ENCODE measurements around the gene PHYHD1.

The PHYHD1 gene

DNA sequence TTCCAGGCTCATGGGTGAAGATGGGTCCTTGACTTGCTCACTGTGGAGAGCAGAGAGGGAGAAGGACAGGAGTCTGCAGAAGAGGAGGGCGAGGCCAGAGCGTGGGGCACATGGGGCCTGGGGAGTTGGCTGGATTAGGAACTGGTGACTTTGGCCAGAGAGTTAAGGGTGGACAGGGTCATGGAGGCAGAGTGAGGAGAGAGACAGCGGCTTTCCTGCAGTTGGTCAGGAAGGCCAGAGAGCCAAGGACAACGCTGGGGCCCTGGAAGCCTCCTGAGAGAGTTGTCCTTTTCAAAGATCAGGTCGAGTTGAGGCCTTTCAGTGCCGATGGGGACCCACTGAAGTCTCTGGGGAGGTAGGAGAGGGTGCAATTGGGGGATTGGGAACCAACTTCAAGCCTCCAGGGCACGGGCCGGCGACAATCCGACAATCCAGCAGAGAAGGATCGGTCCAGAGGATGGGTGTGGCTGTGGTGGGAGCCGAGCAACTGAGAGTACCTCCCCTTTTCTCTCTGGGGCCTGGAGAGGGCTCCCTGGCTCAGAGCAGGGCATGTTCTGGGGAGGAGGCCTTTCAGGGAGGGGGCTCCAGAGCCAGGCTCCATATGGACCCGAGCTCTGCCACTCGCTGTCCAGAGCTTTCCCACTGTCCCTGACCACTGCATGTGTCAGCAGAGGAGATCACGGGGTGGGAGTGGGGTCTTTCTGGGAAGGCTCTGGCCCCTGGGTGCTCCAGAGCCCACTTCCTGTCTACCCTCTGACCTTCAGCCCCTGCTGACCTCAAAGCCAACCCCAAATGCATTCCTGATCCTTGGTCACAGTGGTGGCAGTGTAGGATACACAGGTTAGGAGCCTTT, 7.5 kb upstream of the PHYHD1 start:
- no peak for DNase-seq (ENCODE audit: low read depth)
- H3K4me3 ChIP-seq (ENCODE audit: control insufficient read depth, low read depth, low read length), result no peak overlapping the region
- TF ChIP-seq, protein P1, sequence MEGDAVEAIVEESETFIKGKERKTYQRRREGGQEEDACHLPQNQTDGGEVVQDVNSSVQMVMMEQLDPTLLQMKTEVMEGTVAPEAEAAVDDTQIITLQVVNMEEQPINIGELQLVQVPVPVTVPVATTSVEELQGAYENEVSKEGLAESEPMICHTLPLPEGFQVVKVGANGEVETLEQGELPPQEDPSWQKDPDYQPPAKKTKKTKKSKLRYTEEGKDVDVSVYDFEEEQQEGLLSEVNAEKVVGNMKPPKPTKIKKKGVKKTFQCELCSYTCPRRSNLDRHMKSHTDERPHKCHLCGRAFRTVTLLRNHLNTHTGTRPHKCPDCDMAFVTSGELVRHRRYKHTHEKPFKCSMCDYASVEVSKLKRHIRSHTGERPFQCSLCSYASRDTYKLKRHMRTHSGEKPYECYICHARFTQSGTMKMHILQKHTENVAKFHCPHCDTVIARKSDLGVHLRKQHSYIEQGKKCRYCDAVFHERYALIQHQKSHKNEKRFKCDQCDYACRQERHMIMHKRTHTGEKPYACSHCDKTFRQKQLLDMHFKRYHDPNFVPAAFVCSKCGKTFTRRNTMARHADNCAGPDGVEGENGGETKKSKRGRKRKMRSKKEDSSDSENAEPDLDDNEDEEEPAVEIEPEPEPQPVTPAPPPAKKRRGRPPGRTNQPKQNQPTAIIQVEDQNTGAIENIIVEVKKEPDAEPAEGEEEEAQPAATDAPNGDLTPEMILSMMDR (conservative IDR thresholded peaks at IDR 0.05; ENCODE audit: control insufficient read depth, insufficient read depth, low read depth, low read length), result no peak

DNA sequence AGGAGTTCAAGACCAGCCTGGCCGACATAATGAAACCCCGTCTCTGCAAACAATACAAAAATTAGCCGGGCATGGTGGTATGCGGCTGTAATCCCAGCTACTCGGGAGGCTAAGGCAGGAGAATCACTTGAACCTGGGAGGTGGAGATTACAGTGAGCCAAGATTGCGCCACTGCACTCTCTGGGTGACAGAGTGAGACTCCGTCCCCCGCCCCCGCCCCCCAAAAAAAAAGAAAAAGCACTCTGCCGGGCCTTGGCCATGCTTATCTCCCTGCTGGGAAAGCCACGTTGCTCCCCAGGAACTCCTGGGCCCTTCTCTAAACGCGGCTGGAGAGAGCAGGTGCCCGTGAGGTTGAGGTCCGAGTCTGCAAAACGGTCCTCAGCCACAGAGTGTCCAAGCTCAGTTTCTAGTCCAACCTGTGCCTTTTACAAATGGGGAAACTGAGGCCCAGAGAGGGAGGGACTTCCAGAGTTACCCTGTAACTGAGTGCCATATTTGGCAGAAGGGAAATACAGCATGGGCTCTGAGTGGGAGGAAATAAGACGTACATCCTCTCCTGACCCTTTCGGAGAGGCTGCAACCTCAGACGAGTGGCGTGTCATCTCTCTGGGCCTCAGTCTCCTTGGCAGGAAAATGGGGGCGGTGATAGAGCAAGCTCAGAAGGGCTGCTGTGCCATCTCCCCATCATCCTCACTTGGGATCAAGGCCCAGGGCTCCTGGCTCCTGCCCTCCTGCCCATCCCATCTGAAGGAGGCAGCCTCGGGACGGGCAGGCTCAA, 6.6 kb upstream of the PHYHD1 start:
- no peak overlapping the region for H3K4me3 ChIP-seq (ENCODE audit: control insufficient read depth, low read depth, low read length)
- TF ChIP-seq, protein P1 (conservative IDR thresholded peaks at IDR 0.05; ENCODE audit: control insufficient read depth, insufficient read depth, low read depth, low read length), result no peak
- no peak for DNase-seq (ENCODE audit: low read depth)

DNA sequence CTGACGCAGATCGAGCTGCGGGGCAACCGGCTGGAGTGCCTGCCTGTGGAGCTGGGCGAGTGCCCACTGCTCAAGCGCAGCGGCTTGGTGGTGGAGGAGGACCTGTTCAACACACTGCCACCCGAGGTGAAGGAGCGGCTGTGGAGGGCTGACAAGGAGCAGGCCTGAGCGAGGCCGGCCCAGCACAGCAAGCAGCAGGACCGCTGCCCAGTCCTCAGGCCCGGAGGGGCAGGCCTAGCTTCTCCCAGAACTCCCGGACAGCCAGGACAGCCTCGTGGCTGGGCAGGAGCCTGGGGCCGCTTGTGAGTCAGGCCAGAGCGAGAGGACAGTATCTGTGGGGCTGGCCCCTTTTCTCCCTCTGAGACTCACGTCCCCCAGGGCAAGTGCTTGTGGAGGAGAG, 4.6 kb upstream of the PHYHD1 start:
- DNase-seq (ENCODE audit: low read depth), result peak; percentile 70
- TF ChIP-seq, protein P1 (conservative IDR thresholded peaks at IDR 0.05; ENCODE audit: control insufficient read depth, insufficient read depth, low read depth, low read length), result no peak
- H3K4me3 ChIP-seq (ENCODE audit: control insufficient read depth, low read depth, low read length), result no peak overlapping the region

DNA sequence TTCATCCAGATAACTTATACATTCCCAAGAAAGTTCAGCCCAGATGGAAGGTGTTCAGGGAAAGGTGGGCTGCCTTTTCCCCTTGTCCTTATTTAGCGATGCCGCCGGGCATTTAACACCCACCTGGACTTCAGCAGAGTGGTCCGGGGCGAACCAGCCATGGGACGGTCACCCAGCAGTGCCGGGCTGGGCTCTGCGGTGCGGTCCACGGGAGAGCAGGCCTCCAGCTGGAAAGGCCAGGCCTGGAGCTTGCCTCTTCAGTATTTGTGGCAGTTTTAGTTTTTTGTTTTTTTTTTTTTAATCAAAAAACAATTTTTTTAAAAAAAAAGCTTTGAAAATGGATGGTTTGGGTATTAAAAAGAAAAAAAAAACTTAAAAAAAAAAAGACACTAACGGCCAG, 4.0 kb upstream of the PHYHD1 start:
- no peak overlapping the region for H3K4me3 ChIP-seq (ENCODE audit: control insufficient read depth, low read depth, low read length)
- TF ChIP-seq, protein P1 (conservative IDR thresholded peaks at IDR 0.05; ENCODE audit: control insufficient read depth, insufficient read depth, low read depth, low read length), result no peak
- no peak for DNase-seq (ENCODE audit: low read depth)

DNA sequence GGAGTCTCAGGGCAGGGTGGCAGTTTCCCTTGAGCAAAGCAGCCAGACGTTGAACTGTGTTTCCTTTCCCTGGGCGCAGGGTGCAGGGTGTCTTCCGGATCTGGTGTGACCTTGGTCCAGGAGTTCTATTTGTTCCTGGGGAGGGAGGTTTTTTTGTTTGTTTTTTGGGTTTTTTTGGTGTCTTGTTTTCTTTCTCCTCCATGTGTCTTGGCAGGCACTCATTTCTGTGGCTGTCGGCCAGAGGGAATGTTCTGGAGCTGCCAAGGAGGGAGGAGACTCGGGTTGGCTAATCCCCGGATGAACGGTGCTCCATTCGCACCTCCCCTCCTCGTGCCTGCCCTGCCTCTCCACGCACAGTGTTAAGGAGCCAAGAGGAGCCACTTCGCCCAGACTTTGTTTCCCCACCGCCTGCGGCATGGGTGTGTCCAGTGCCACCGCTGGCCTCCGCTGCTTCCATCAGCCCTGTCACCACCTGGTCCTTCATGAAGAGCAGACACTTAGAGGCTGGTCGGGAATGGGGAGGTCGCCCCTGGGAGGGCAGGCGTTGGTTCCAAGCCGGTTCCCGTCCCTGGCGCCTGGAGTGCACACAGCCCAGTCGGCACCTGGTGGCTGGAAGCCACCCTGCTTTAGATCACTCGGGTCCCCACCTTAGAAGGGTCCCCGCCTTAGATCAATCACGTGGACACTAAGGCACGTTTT, 3.5 kb upstream of the PHYHD1 start:
- DNase-seq (ENCODE audit: low read depth), result peak; percentile 88
- TF ChIP-seq, protein P1 (conservative IDR thresholded peaks at IDR 0.05; ENCODE audit: control insufficient read depth, insufficient read depth, low read depth, low read length), result no peak

DNA sequence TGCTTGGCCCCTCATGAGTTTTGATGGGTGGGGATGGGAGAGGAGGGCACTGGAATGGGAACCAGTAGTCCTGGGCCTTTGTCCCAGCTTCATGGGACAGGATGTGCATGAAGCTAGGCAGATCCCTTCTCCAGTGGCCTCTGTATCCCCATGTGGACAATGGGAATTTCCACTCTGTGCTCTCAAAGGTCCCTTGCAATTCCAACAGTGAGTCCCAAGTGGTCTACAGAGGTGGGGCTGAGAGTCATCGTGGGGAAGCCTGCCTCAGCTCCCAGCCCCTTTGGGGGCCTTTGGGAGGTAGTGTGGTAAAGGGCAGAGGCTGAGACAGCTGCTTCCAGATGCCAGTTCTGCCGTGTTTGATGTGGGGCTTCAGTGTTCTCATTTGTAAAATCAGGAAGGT, 1.9 kb upstream of the PHYHD1 start:
- H3K4me3 ChIP-seq (ENCODE audit: control insufficient read depth, low read depth, low read length), result no peak overlapping the region
- TF ChIP-seq, protein P1 (conservative IDR thresholded peaks at IDR 0.05; ENCODE audit: control insufficient read depth, insufficient read depth, low read depth, low read length), result no peak
- no peak for DNase-seq (ENCODE audit: low read depth)

More for the DNA sequence above, 3.5 kb upstream of the PHYHD1 start:
- H3K4me3 ChIP-seq (ENCODE audit: control insufficient read depth, low read depth, low read length), result no peak overlapping the region

Data from fibroblast of mammary gland (primary cell).